ENCODE measurements around the gene PACRG.

GRCh38 chr6:162773996-162774395 is 46.2 kb downstream of the PACRG start:
- TF ChIP-seq ZBTB43 (CRISPR knock-in tag; conservative IDR thresholded peaks at IDR 0.05) = no peak
- TF ChIP-seq SETDB1 (CRISPR knock-in tag; IDR thresholded peaks at IDR 0.05; ENCODE audit: borderline replicate concordance) = no peak
- no peak for TF ChIP-seq CENPBD1 (CRISPR knock-in tag; IDR thresholded peaks at IDR 0.05; ENCODE audit: borderline replicate concordance, low read depth)
